Heart left ventricle (tissue), 16 donors: ENCODE data around the gene HS6ST3. TPM values are rescaled to one million over a fixed set of nuclear protein-coding genes. Genes with fewer than 3 reads are reported as not detected.

Source experiments
- ATAC-seq, 4 donors: fragments of 200-7000 bp; cut with Tn5 transposase; one replicate each; pipeline ENCODE4 v1.9.1; 2020 to 2022; ENCODE audit warnings: moderate library complexity in 4 of 4, mild to moderate bottlenecking in 3 of 4, moderate number of reproducible peaks in 1 of 4
- DNase-seq, 5 donors: peaks; one replicate each; pipeline ENCODE4 v3.0.0-alpha.2; 2020
- H3K27ac ChIP-seq, 12 donors: fragments of 200-600 bp; sonication (generic) in 4 of 12; one replicate each; pipeline versions ENCODE4 v1.5.0 to v1.8.0; 2016 to 2022; ENCODE audit warnings: mild to moderate bottlenecking in 2 of 12
- H3K27me3 ChIP-seq, 9 donors: fragments of 200-600 bp; sonication (generic) in 2 of 9; one replicate each; pipeline versions ENCODE4 v1.5.1 to v1.8.0; 2016 to 2022; ENCODE audit warnings: mild to moderate bottlenecking in 3 of 9
- H3K36me3 ChIP-seq, 9 donors: fragments of 200-600 bp; sonication (generic) in 2 of 9; one replicate each; pipeline versions ENCODE4 v1.5.0 to v1.8.0; 2018 to 2022; ENCODE audit warnings: mild to moderate bottlenecking in 2 of 9
- H3K4me1 ChIP-seq, 12 donors: fragments of 200-600 bp; sonication (generic) in 4 of 12; one replicate each; pipeline versions ENCODE4 v1.5.0 to v1.8.0; 2016 to 2022; ENCODE audit warnings: mild to moderate bottlenecking in 3 of 12
- H3K4me3 ChIP-seq, 12 donors: fragments of 200-600 bp; sonication (generic) in 4 of 12; one replicate each; pipeline versions ENCODE4 v1.5.0 to v1.8.0; 2017 to 2022; ENCODE audit warnings: mild to moderate bottlenecking in 9 of 12, moderate library complexity in 4 of 12
- H3K9me3 ChIP-seq, 12 donors: fragments of 200-600 bp; sonication (generic) in 4 of 12; one replicate each; pipeline versions ENCODE4 v1.5.0 to v1.8.0; 2016 to 2022; ENCODE audit warnings: mild to moderate bottlenecking in 1 of 12
- POLR2A ChIP-seq, 2 donors: fragments of 450-650 bp; IDR thresholded peaks; one replicate each; pipeline ENCODE4 v1.6.1; 2017; ENCODE audit warnings: antibody characterized with exemption in 2 of 2, mild to moderate bottlenecking in 2 of 2, moderate library complexity in 2 of 2
- WGBS, 4 donors: extraction: QIAGEN DNeasy Blood & Tissue Kit in 2 of 4; methylation state at CpG; one replicate each; pipeline versions ENCODE4 v1.1.5 to v1.1.7; 2013 to 2018; 5-methylcytosine and 5-hydroxymethylcytosine counted together
- intact Hi-C, 10 donors: fragments of 100-400 bp; cut with DNase I; formaldehyde crosslinking; loops; one replicate each; pipeline versions ENCODE4 v1.11.1 to v1.14.2; 2022
- polyA plus RNA-seq, 2 donors: library from polyadenylated mRNA; stranded (reverse); fragments of 200-250 nt; gene quantifications; one replicate each; pipeline ENCODE4 v1.2.3, GENCODE V29; 2013
- total RNA-seq, 9 donors: library from RNA; depleted of rRNA in 2 of 9; stranded (reverse); fragments of >200 nt in 2 of 9; fragmentation: NEBNext Ultra II Directional in 3 of 9; extraction: Animal tissue kit (Norgen Biotek cat#: 25700) in 3 of 9; gene quantifications; one replicate each; pipeline versions ENCODE4 v1.1.0 to v1.2.4, GENCODE V29; 2016 to 2023
- TF ChIP-seq, protein P1 (sequence below), 12 donors: fragments of 200-600 bp; sonication (generic) in 4 of 12; IDR thresholded peaks; one replicate each; pipeline versions ENCODE4 v1.5.0 to v1.8.0; 2018 to 2022; ENCODE audit warnings: antibody characterized with exemption in 12 of 12, mild to moderate bottlenecking in 5 of 12
- donor health status: ischemic (EF 13 %, LVEDD 7.1; RV severe dilation, severe dysfunction).
- donor health status: healthy with polysubstance abuse.
- donor health status: DM: no; HTN: yes; CAD: no.
- donor health status: DM: no; HTN: no; CAD: no.
- donor health status: ischemic (EF 25% LVEDD 6.9; RV normal size, moderate dysfunction).
- donor health status: ischemic (EF 25% LVEDD 5.7; RV mildly dilated, moderate dysfunction).
- donor health status: healthy.
- donor health status: DM: yes; HTN: yes; CAD: no.
- donor health status: ischemic (EF 35%, LVEDD 5.7; RV mildly dilated, moderate dysfunction).
- donor health status: nonischemic (EF 11% LVEDD 7.7; RV severe dilation, severe dysfunction).
- donor health status: DM: yes; HTN: yes; CAD: no.
- donor health status: PGD.
- donor health status: ischemic (EF 29% LVEDD 5.4; RV normal size, mild dysfunction).
- donor health status: nonischemic (EF 23%, LVEDD 6.1; RV moderate dilation, normal function).

HS6ST3 gene
- total and polyA plus RNA-seq, 11 donors, result 0.01 to 5.2 (median 1.2) TPM

DNA sequence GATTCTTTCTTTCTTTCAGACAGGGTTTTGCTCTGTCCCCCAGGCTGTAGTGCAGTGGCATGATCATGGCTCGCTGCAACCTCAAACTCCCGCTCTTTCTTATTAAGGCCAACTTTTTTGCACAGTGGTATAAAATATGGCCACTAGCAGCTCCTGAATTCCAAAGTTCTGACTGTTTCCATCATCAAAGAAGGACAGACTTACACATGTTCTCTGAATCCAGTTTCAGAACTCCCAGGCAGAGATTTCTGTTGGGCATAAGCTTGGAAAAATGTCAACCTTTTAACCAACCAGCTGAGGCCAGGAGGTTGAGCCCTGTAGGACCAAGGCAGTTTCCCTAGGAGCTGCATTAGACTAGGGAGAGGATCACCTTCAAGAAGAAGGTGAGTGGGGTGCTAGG is 184.1 kb downstream of the HS6ST3 start:
- ATAC-seq (no peak), DNase-seq (no peak)
- H3K4me1 ChIP-seq, result no peaks in the 10 kb centered on the region
- WGBS, 4 donors, result 93 to 100% (median 96%) methylated on average over 2 of the region's 2 CpGs
- no peak overlapping the region for H3K27ac ChIP-seq
- TF ChIP-seq, protein P1, sequence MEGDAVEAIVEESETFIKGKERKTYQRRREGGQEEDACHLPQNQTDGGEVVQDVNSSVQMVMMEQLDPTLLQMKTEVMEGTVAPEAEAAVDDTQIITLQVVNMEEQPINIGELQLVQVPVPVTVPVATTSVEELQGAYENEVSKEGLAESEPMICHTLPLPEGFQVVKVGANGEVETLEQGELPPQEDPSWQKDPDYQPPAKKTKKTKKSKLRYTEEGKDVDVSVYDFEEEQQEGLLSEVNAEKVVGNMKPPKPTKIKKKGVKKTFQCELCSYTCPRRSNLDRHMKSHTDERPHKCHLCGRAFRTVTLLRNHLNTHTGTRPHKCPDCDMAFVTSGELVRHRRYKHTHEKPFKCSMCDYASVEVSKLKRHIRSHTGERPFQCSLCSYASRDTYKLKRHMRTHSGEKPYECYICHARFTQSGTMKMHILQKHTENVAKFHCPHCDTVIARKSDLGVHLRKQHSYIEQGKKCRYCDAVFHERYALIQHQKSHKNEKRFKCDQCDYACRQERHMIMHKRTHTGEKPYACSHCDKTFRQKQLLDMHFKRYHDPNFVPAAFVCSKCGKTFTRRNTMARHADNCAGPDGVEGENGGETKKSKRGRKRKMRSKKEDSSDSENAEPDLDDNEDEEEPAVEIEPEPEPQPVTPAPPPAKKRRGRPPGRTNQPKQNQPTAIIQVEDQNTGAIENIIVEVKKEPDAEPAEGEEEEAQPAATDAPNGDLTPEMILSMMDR (IDR thresholded peaks at IDR 0.05), result no peak
- no peak for TF ChIP-seq POLR2A (IDR thresholded peaks at IDR 0.05)
- no peak overlapping the region for H3K4me3 ChIP-seq
- no peaks in the 10 kb centered on the region for H3K9me3 ChIP-seq
- H3K27me3 ChIP-seq, result no peaks in the 10 kb centered on the region
- intact Hi-C loops, result no loop called here
- no peaks in the 10 kb centered on the region for H3K36me3 ChIP-seq

DNA sequence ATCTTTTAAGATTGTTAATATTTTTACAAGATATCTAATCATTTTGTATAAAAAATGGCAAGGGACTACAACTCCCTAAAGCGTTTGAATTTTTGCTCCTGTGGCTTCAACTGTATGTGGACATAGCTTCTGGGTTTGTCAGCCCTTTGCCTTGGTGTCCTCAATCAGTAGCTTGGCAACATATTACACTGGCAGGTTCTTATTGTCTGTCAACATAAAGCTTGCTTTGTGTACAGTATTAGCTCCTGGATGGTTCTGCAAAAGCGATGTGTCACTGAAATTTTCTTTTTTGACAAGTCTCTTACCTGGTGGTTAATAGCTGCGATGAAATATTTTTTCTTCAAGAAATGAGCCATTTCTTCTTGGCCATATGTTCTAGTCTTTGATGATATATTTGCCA is 190.0 kb downstream of the HS6ST3 start:
- no peak overlapping the region for H3K27ac ChIP-seq
- no peaks in the 10 kb centered on the region for H3K36me3 ChIP-seq
- DNase-seq, result no peak
- 72 to 90% (median 84%) methylated on average over 3 of the region's 3 CpGs for WGBS, 4 donors
- no peak overlapping the region for H3K4me3 ChIP-seq
- H3K9me3 ChIP-seq, result no peaks in the 10 kb centered on the region
- H3K4me1 ChIP-seq, result no peaks in the 10 kb centered on the region
- H3K27me3 ChIP-seq, result peaks cover 0 to 4% (median 0%) of the 10 kb centered on the region in 9 donors
- intact Hi-C loops, result no loop called here
- no peak for ATAC-seq
- TF ChIP-seq POLR2A (IDR thresholded peaks at IDR 0.05), result no peak
- TF ChIP-seq, protein P1 (IDR thresholded peaks at IDR 0.05), result no peak

DNA sequence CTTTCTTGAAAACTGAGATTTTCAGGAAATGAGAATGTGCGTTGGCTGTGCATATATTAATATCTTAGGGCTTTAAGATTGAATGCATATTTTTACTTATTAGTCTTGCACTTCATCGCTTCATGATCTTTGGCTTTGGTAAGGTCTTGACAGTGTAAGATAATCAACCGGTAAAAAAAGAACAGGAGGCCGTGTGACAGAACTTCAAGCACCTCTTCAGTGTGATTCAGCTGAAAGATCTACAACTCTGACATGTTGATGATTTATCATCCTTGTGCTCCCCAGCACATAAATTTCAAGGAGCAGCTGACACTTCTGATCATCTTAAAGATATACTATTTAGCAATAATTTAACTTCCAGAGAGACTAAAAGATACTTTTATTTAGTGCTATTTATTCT is 195.1 kb downstream of the HS6ST3 start:
- no peak for ATAC-seq
- Histone ChIP-seq H3K9me3 (no peaks in the 10 kb centered on the region), H3K27me3 (no peaks in the 10 kb centered on the region), H3K4me3 (no peak overlapping the region), H3K4me1 (no peaks in the 10 kb centered on the region), H3K36me3 (no peaks in the 10 kb centered on the region), H3K27ac (no peak overlapping the region)
- intact Hi-C loops, result no loop called here
- no peak for TF ChIP-seq POLR2A (IDR thresholded peaks at IDR 0.05)
- TF ChIP-seq, protein P1 (IDR thresholded peaks at IDR 0.05), result no peak
- 43 to 58% (median 53%) methylated on average over 4 of the region's 4 CpGs for WGBS, 4 donors
- no peak for DNase-seq

DNA sequence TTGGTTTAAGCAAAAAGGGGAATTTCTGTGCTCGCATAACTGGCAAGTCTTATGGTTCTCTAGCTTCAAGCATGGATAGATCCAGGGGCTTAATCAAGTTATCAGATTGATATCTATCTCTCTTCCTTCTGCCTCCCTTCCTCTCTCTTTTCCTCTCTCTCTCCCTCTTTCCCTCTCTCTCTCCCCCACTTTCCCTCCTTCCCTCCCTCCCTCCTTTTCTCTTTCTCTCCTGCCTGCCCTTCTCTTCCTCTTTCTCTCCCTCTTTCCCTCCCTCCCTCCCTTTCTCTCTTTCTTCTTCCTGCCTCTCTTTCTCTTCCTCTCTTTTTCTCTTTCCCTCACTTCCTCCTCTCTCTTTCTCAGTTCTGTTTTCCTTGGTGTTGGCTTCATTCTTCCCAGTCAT is 195.8 kb downstream of the HS6ST3 start:
- H3K27ac ChIP-seq, result no peak overlapping the region
- no peak overlapping the region for H3K4me3 ChIP-seq
- H3K27me3 ChIP-seq, result no peaks in the 10 kb centered on the region
- ATAC-seq, result no peak
- no peaks in the 10 kb centered on the region for H3K36me3 ChIP-seq
- no peak for DNase-seq
- intact Hi-C loops, result no loop called here
- H3K4me1 ChIP-seq, result no peaks in the 10 kb centered on the region
- no peaks in the 10 kb centered on the region for H3K9me3 ChIP-seq
- 77 to 89% (median 87%) methylated on average over 1 of the region's 1 CpG for WGBS, 4 donors
- TF ChIP-seq POLR2A (IDR thresholded peaks at IDR 0.05), result no peak
- TF ChIP-seq, protein P1 (IDR thresholded peaks at IDR 0.05), result no peak
